K562 (cell line): ENCODE measurements around the gene THAP9. TPM values are rescaled to one million over a fixed set of nuclear protein-coding genes. Genes with fewer than 3 reads are reported as not detected.

ENCODE experiments used
- ATAC-seq: fragments of 200-7000 bp; cut with Tn5 transposase; 3 replicates; pipeline ENCODE4 v1.9.1; 2020; ENCODE audit warnings: moderate library complexity
- BruUV-seq: library from RNA; stranded (reverse); fragments of 400-500 nt; replicated peaks from 2 replicates; lab custom pipeline; 2021; lab: Mats Ljungman, UMichigan
- CTCF ChIA-PET: fragments of 300-600 bp; formaldehyde crosslinking; extraction: SDS; loops from one replicate; lab custom pipeline; 2021; ENCODE audit warnings: low intra/inter-chr PET ratio; lab: Yijun Ruan, JAX
- POLR2A ChIA-PET: fragments of 300-600, 350-650 bp; sonication (Branson Sonifier 250); formaldehyde crosslinking; extraction: SDS; loops from one replicate; lab custom pipeline; 2021; ENCODE audit warnings: antibody characterized with exemption, inconsistent platforms; lab: Yijun Ruan, JAX
- DNase-seq, 4 experiments: peaks; one replicate each; pipeline versions ENCODE4 v3.0.0 to v3.0.0-alpha.2; 2011 to 2018; ENCODE audit warnings: low spot score in 3 of 4, mixed read lengths in 3 of 4; ENCODE audit errors: extremely low read depth in 1 of 4
- FAIRE-seq: peaks from 2 replicates; lab custom pipeline; 2011; peaks lifted over from hg19 to GRCh38; lab: Jason Lieb, UNC
- H2AFZ ChIP-seq: 2 replicates; pipeline ENCODE4 v1.6.0; 2011; ENCODE audit warnings: low read depth, low read length, control low read depth, inconsistent platforms
- H3K27ac ChIP-seq: fragments of 200-600 bp; 3 replicates; pipeline ENCODE4 v1.8.0; 2011; ENCODE audit warnings: low read depth, mild to moderate bottlenecking, control low read depth, inconsistent platforms, low read length, moderate library complexity, mixed read lengths; ENCODE audit errors: extremely low read depth
- H3K27me3 ChIP-seq, 2 experiments: fragments of 300-600 bp in 1 of 2; 2 replicates in 1 of 2; 3 replicates in 1 of 2; pipeline versions ENCODE4 v1.6.0 to v1.8.0; 2011; ENCODE audit warnings: inconsistent platforms in 2 of 2, low read length in 2 of 2, mild to moderate bottlenecking in 1 of 2, mixed read lengths in 1 of 2, moderate library complexity in 1 of 2; ENCODE audit not compliant: control insufficient read depth in 2 of 2, insufficient read depth in 2 of 2
- H3K36me3 ChIP-seq: fragments of 300-600 bp; 3 replicates; pipeline ENCODE4 v1.8.0; 2011; ENCODE audit warnings: mild to moderate bottlenecking, low read length, inconsistent platforms; ENCODE audit not compliant: control insufficient read depth, insufficient read depth
- H3K4me1 ChIP-seq, 2 experiments: fragments of 200-600 bp in 1 of 2; replicated peaks in 1 of 2; 2 replicates in 1 of 2; 3 replicates in 1 of 2; pipeline versions ENCODE4 v1.5.1 to v1.8.0; 2011; ENCODE audit warnings: inconsistent platforms in 2 of 2, low read length in 2 of 2, mild to moderate bottlenecking in 1 of 2, mixed read lengths in 1 of 2, moderate library complexity in 1 of 2; ENCODE audit not compliant: control insufficient read depth in 2 of 2, insufficient read depth in 2 of 2
- H3K4me2 ChIP-seq: 2 replicates; pipeline ENCODE4 v1.6.1; 2011; ENCODE audit warnings: low read length, control low read depth, inconsistent platforms, mixed read lengths; ENCODE audit not compliant: insufficient read depth
- H3K4me3 ChIP-seq: fragments of 200-600 bp; sonication (generic), shearing (Covaris generic); 2 replicates; pipeline ENCODE4 v1.5.1; 2016; ENCODE audit warnings: control low read depth, inconsistent platforms
- H3K79me2 ChIP-seq: fragments of 200-600 bp; 3 replicates; pipeline ENCODE4 v1.8.0; 2011; ENCODE audit warnings: low read length, inconsistent platforms; ENCODE audit not compliant: control insufficient read depth, insufficient read depth
- H3K9ac ChIP-seq, 2 experiments: 2 replicates each; pipeline versions ENCODE4 v1.6.0 to v1.6.1; 2011; ENCODE audit warnings: low read depth in 2 of 2, low read length in 2 of 2, control low read depth in 1 of 2, inconsistent platforms in 1 of 2, mild to moderate bottlenecking in 1 of 2, mixed read lengths in 1 of 2; ENCODE audit not compliant: insufficient read depth in 1 of 2
- H3K9me1 ChIP-seq: one replicate; pipeline ENCODE4 v1.6.0; 2011; ENCODE audit warnings: inconsistent platforms, mild to moderate bottlenecking, low read length, moderate library complexity; ENCODE audit not compliant: control insufficient read depth, insufficient read depth
- H3K9me3 ChIP-seq: replicated peaks from 2 replicates; pipeline ENCODE4 v1.5.1; 2011; ENCODE audit warnings: low read depth, low read length, inconsistent platforms; ENCODE audit not compliant: control insufficient read depth, insufficient read depth
- H4K20me1 ChIP-seq: replicated peaks from 2 replicates; pipeline ENCODE4 v1.6.1; 2011; ENCODE audit warnings: low read length, inconsistent platforms, mixed read lengths; ENCODE audit not compliant: control insufficient read depth, insufficient read depth
- E2F6 ChIP-seq, 2 experiments: IDR thresholded peaks; 2 replicates each; pipeline ENCODE4 v1.6.1; 2011; ENCODE audit warnings: borderline replicate concordance in 1 of 2, control low read depth in 1 of 2, low read depth in 1 of 2, low read length in 1 of 2, mild to moderate bottlenecking in 1 of 2, mixed read lengths in 1 of 2, moderate library complexity in 1 of 2; ENCODE audit not compliant: insufficient read depth in 1 of 2, insufficient read length in 1 of 2, poor library complexity in 1 of 2, severe bottlenecking in 1 of 2; ENCODE audit errors: extremely low read depth in 1 of 2
- GTF2E2 ChIP-seq: fragments of 200-800 bp; sonication (Bioruptor generic); IDR thresholded peaks from 2 replicates; pipeline ENCODE4 v1.6.1; 2016; ENCODE audit warnings: missing genetic modification characterization, missing compliant biosample characterization
- GTF2F1 ChIP-seq: IDR thresholded peaks from 2 replicates; pipeline ENCODE4 v1.6.1; 2011; ENCODE audit warnings: low read depth, low read length, improper control_type of control experiment
- HDAC3 ChIP-seq: fragments of 450-650 bp; IDR thresholded peaks from 2 replicates; pipeline ENCODE4 v1.6.1; 2018; ENCODE audit warnings: borderline replicate concordance, mild to moderate bottlenecking, moderate library complexity; ENCODE audit not compliant: partially characterized antibody
- JUND ChIP-seq, 2 experiments: IDR thresholded peaks; 2 replicates in 1 of 2; 3 replicates in 1 of 2; pipeline ENCODE4 v1.6.1; 2011; ENCODE audit warnings: borderline replicate concordance in 2 of 2, low read depth in 2 of 2, low read length in 2 of 2, improper control_type of control experiment in 1 of 2, missing biosample characterization in 1 of 2, missing genetic modification characterization in 1 of 2, missing genetic modification reagents in 1 of 2
- MAFF ChIP-seq: IDR thresholded peaks from 2 replicates; pipeline ENCODE4 v1.6.1; 2012; ENCODE audit warnings: low read length, improper control_type of control experiment
- MCM5 ChIP-seq: fragments of 450-650 bp; IDR thresholded peaks from 2 replicates; pipeline ENCODE4 v1.6.1; 2016; ENCODE audit warnings: low read depth
- MIER1 ChIP-seq: fragments of 450-650 bp; IDR thresholded peaks from 2 replicates; pipeline ENCODE4 v1.6.1; 2016; ENCODE audit warnings: antibody characterized with exemption, mild to moderate bottlenecking, low read depth
- NCOA6 ChIP-seq: fragments of 450-650 bp; IDR thresholded peaks from 2 replicates; pipeline ENCODE4 v1.6.1; 2017; ENCODE audit warnings: mild to moderate bottlenecking
- PHF20 ChIP-seq: fragments of 450-650 bp; IDR thresholded peaks from 2 replicates; pipeline ENCODE4 v1.6.1; 2018; ENCODE audit not compliant: partially characterized antibody
- ZNF436 ChIP-seq: fragments of 250-450, 450-650 bp; sonication (Bioruptor Pico); formaldehyde crosslinking; IDR thresholded peaks from 2 replicates; pipeline ENCODE4 v1.7.0; 2020; ENCODE audit warnings: mild to moderate bottlenecking
- ZNF584 ChIP-seq: fragments of 200-800 bp; sonication (Bioruptor generic); IDR thresholded peaks from 2 replicates; pipeline ENCODE4 v1.6.1; 2016; ENCODE audit warnings: low read depth, mild to moderate bottlenecking, missing genetic modification characterization, missing compliant biosample characterization
- ZNF79 ChIP-seq: fragments of 250-450 bp; sonication (Bioruptor Pico); IDR thresholded peaks from 2 replicates; pipeline ENCODE4 v1.4.0; 2020; ENCODE audit warnings: low read depth, mild to moderate bottlenecking, moderate library complexity
- WGBS: fragments of 100-300 bp; shearing (Covaris generic); methylation state at CpG from one replicate; pipeline ENCODE4 v1.1.6; 2016; ENCODE audit warnings: low coverage, mixed read lengths; ENCODE audit not compliant: insufficient coverage; ENCODE audit errors: missing lambda C conversion rate; 5-methylcytosine and 5-hydroxymethylcytosine counted together
- in situ Hi-C: fragments of 300-500 bp; cut with MboI; formaldehyde crosslinking; loops from 4 replicates; pipeline ENCODE4 v1.15.0; 2018; ENCODE audit warnings: inconsistent platforms, mixed read lengths
- intact Hi-C: fragments of 100-400 bp; cut with micrococcal nuclease; formaldehyde crosslinking; loops from 2 replicates; pipeline ENCODE4 v1.14.2; 2022
- polyA plus RNA-seq, 8 experiments: library from polyadenylated mRNA; depleted of rRNA in 4 of 8; stranded (reverse) in 5 of 8; unstranded in 3 of 8; fragments of >200 nt; fragmentation: Nextera tagmentation in 2 of 8; fragmentation: Illumina TruSeq in 1 of 8; extraction: Ambion mirVana in 2 of 8; extraction: Trizol in 1 of 8; gene quantifications; 2 replicates each; pipeline versions ENCODE4 v1.2.1 to v1.2.3, GENCODE V29; 2011 to 2014; ENCODE audit warnings: inconsistent platforms in 1 of 8, missing spikeins in 1 of 8
- total RNA-seq, 7 experiments: library from RNA; depleted of rRNA in 6 of 7; stranded (reverse); fragments of >200 nt in 6 of 7; fragmentation: Illumina TruSeq in 2 of 7; extraction: Trizol in 2 of 7; gene quantifications; 2 replicates each; pipeline versions ENCODE4 v1.2.1 to v1.2.3, GENCODE V29; 2011 to 2021; ENCODE audit warnings: low replicate concordance in 1 of 7
- TF ChIP-seq, protein P1 (sequence below): fragments of 250-450 bp; sonication (Bioruptor Pico); IDR thresholded peaks from 2 replicates; pipeline ENCODE4 v1.5.0; 2020; ENCODE audit warnings: mild to moderate bottlenecking

The THAP9 gene
- total and polyA plus RNA-seq, 9 of the 15 experiments (the other 6 are each of a cell fraction or from before 2014, with no cell fraction given), result 3.4 to 7.0 (median 5.4) TPM

DNA sequence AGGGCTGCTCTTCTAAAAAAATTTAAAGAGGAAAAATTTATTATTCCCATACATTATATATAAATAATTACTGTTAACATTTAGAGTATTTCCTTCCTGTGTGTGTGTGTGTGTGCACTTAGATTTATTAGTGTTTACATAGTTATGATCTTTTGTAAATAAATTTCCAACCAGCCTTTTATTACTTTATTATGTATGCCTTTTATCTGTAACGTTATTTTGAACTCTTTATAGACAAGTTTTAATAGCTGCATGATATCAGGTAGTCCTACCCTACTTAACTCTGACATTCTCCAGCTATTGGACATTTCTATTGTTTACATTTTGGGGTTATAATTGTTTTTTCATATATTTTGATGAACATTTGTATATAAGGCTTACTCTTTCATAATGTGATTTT is 8.8 kb downstream of the THAP9 start:
- intact Hi-C loops, result no loop called here
- TF ChIP-seq ZNF584 (CRISPR knock-in tag) (no peak), HDAC3 (no peak), E2F6 (IDR thresholded peaks at IDR 0.05; ENCODE audit: borderline replicate concordance in 1 of 2, extremely low read depth in 1 of 2, insufficient read depth in 1 of 2, insufficient read length in 1 of 2, low read depth in 1 of 2, low read length in 1 of 2, poor library complexity in 1 of 2, severe bottlenecking in 1 of 2) (no peak), GTF2F1 (no peak), ZNF436 (CRISPR knock-in tag) (no peak), MIER1 (no peak), MAFF (no peak), MCM5 (no peak), GTF2E2 (tag) (no peak), PHF20 (no peak), ZNF79 (no peak), JUND (IDR thresholded peaks at IDR 0.05; ENCODE audit: borderline replicate concordance, low read depth, low read length) (no peak), JUND (tag; IDR thresholded peaks at IDR 0.05; ENCODE audit: borderline replicate concordance, low read depth, low read length) (no peak), NCOA6 (no peak)
- TF ChIP-seq, protein P1, sequence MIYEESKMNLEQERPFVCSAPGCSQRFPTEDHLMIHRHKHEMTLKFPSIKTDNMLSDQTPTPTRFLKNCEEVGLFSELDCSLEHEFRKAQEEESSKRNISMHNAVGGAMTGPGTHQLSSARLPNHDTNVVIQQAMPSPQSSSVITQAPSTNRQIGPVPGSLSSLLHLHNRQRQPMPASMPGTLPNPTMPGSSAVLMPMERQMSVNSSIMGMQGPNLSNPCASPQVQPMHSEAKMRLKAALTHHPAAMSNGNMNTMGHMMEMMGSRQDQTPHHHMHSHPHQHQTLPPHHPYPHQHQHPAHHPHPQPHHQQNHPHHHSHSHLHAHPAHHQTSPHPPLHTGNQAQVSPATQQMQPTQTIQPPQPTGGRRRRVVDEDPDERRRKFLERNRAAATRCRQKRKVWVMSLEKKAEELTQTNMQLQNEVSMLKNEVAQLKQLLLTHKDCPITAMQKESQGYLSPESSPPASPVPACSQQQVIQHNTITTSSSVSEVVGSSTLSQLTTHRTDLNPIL (CRISPR knock-in tag), result no peak

More for the DNA sequence above, 8.8 kb downstream of the THAP9 start:
- DNase-seq (no peak), ATAC-seq (no peak), FAIRE-seq (no peak)
- Histone ChIP-seq H3K4me2 (no peak overlapping the region), H2AFZ (no peak overlapping the region), H3K9me3 (no peaks in the 10 kb centered on the region), H3K79me2 (no peaks in the 10 kb centered on the region), H3K4me1 (peaks cover 0 to 4% of the 10 kb centered on the region in 2 experiments; a peak in 1 of 5 replicates), H3K4me3 (no peak overlapping the region), H4K20me1 (no peaks in the 10 kb centered on the region), H3K27ac (no peak overlapping the region), H3K27me3 (no peaks in the 10 kb centered on the region), H3K36me3 (peaks cover 6% of the 10 kb centered on the region; the same call in 1 of the 3 replicates), H3K9me1 (no peaks in the 10 kb centered on the region), H3K9ac (no peak overlapping the region)
- in situ Hi-C loops, result no loop called here
- no TSS peak for BruUV-seq
- CTCF ChIA-PET, result no interaction called here
- POLR2A ChIA-PET, result interaction anchor here (0.9 kb wide), 1 partner anchor 8 kb away, joined by 3 read pairs; the partner anchor contains the start of gene THAP9
- 53% methylated on average over 1 of the region's 1 CpG for WGBS
